ENCODE data around the gene CYGB. TPM values are rescaled to one million over a fixed set of nuclear protein-coding genes. Genes with fewer than 3 reads are reported as not detected.

Gene CYGB
- total RNA-seq, 6 experiments from 2014 or later, result 0.26 to 0.66 (median 0.33) TPM

GRCh38 chr17:76577876-76578275 is 40.4 kb upstream of the CYGB start:
- Mint-ChIP-seq H3K4me3 (no peak overlapping the region), H3K27me3 (ENCODE audit: insufficient read depth) (peaks cover 2% of the 10 kb centered on the region), H3K4me1 (ENCODE audit: low read depth) (peaks cover 9% of the 10 kb centered on the region; the same call in 1 of the 2 replicates), H3K36me3 (ENCODE audit: low read depth) (no peaks in the 10 kb centered on the region; the same call in 1 of the 2 replicates), H3K27ac (no peak overlapping the region), H3K9me3 (no peaks in the 10 kb centered on the region)
- TF ChIP-seq CTCF (IDR thresholded peaks at IDR 0.05), result no peak
- DNase-seq, result no peak

- Mint-ChIP-seq H3K27me3 (ENCODE audit: insufficient read depth) (peaks cover 2% of the 10 kb centered on the region), H3K36me3 (ENCODE audit: low read depth) (peaks cover under 1% of the 10 kb centered on the region), H3K4me1 (ENCODE audit: low read depth) (peaks cover 9% of the 10 kb centered on the region; the same call in 1 of the 2 replicates), H3K27ac (no peak overlapping the region), H3K4me3 (no peak overlapping the region), H3K9me3 (peaks cover under 1% of the 10 kb centered on the region; the same call in 1 of the 2 replicates)
- no peak for DNase-seq
- TF ChIP-seq CTCF (IDR thresholded peaks at IDR 0.05), result no peak
These were observed 38.7 kb upstream of the CYGB start for GRCh38 chr17:76576189-76576588.

GRCh38 chr17:76575570-76575969 is 38.1 kb upstream of the CYGB start:
- peaks cover 2% of the 10 kb centered on the region for H3K27me3 Mint-ChIP-seq (ENCODE audit: insufficient read depth)
- peaks cover 5% of the 10 kb centered on the region; the same call in 1 of the 2 replicates for H3K9me3 Mint-ChIP-seq
- no peak overlapping the region for H3K4me3 Mint-ChIP-seq
- peaks cover 9% of the 10 kb centered on the region; the same call in 1 of the 2 replicates for H3K4me1 Mint-ChIP-seq (ENCODE audit: low read depth)
- H3K27ac Mint-ChIP-seq, result no peak overlapping the region
- no peak for DNase-seq
- peaks cover 6% of the 10 kb centered on the region for H3K36me3 Mint-ChIP-seq (ENCODE audit: low read depth)
- no peak for TF ChIP-seq CTCF (IDR thresholded peaks at IDR 0.05)

- Mint-ChIP-seq H3K27ac (no peak overlapping the region), H3K4me3 (no peak overlapping the region), H3K4me1 (ENCODE audit: low read depth) (peaks cover 9% of the 10 kb centered on the region; the same call in 1 of the 2 replicates), H3K36me3 (ENCODE audit: low read depth) (peaks cover 6% of the 10 kb centered on the region), H3K9me3 (peaks cover 5% of the 10 kb centered on the region; the same call in 1 of the 2 replicates), H3K27me3 (ENCODE audit: insufficient read depth) (peaks cover 2% of the 10 kb centered on the region)
- no peak for DNase-seq
- no peak for TF ChIP-seq CTCF (IDR thresholded peaks at IDR 0.05)
These were observed 36.7 kb upstream of the CYGB start for GRCh38 chr17:76574166-76574565.

- Mint-ChIP-seq H3K27me3 (ENCODE audit: insufficient read depth) (peaks cover 2% of the 10 kb centered on the region), H3K27ac (no peak overlapping the region), H3K4me1 (ENCODE audit: low read depth) (peaks cover 2% of the 10 kb centered on the region; the same call in 1 of the 2 replicates), H3K4me3 (no peak overlapping the region), H3K9me3 (peaks cover 5% of the 10 kb centered on the region; the same call in 1 of the 2 replicates), H3K36me3 (ENCODE audit: low read depth) (peaks cover 6% of the 10 kb centered on the region)
- TF ChIP-seq CTCF (IDR thresholded peaks at IDR 0.05), result no peak
- no peak for DNase-seq
These were observed 35.6 kb upstream of the CYGB start for GRCh38 chr17:76573096-76573495.

All from HFFc6 (cell line).